Amniotic stem cell (primary cell): Measurements from ENCODE around the gene ZC3H7B.

ENCODE experiments used
- DNase-seq: peaks from one replicate; lab custom pipeline; 2025; lab: John Stamatoyannopoulos, UW

Gene ZC3H7B

DNA sequence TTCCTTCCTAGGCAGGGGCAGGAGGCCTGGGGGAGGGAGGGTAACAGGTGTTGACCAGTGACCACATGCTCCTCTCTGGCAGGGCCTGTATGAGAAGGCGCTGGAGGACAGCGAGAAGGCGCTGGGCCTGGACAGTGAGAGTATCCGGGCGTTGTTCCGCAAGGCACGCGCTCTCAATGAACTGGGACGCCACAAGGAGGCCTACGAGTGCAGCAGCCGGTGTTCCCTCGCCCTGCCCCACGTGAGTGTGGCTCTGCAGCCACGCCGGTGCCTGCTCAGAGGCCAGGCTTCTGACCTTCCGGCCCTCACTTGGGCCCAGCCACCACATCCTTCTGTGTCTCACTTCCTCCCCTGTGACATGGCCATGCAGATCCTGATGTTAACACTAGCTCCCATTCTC is 25.8 kb downstream of the ZC3H7B start:
- no peak for DNase-seq

DNA sequence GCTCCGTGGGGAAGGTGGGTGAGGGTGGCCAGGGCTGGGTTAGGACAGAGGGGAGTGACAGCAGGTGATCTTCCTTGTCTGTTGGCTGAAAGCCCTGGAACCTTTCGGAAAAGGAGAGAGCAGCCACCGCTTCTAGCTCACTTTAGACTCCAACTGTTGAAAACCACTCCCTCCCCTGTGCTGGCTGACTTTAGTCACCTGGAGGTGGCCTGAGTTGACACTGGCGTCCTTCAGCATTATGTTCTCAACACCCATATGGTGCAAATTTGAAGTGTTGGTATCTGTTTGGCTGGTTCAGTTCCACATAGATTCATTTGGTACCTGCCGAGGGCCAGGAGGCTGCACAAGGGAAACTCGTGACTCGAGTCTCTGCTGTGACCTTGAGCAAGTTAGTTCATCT is 28.8 kb downstream of the ZC3H7B start:
- DNase-seq: no peak

DNA sequence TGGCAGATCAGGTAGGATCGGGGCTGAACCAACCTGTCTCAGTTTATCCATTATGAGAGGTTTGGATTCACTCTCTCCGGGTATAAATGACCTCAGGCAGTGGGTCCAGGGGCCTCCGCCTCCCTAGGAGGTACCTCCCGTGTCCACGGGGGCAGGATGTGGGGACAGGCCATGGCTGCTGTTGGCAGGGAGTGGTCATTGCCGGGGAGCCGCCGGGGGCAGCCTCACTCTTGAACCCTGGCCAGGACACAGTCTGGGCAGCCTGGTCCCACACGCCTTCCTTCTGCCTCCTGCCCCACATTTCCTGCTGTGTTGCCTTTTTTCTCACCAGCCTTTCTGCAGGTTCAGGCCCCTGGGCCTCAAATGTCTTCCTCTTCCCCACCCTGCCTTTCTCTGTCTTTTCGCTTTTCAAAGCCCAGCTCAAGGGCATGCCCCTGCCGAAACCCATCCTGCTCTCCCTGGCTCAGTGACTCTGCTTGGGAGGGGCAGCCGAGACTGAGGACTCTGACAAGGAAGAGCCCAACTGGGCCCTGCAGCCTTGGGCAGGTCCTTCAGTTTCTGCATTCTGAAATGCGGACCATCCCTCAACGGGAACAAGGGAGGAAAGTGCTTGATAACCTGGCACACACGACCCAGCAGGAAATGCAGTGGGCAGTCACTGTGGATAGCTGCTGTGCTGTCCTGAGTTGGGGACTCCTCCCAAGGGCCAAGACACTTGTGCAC is 31.1 kb downstream of the ZC3H7B start:
- DNase-seq: no peak

DNA sequence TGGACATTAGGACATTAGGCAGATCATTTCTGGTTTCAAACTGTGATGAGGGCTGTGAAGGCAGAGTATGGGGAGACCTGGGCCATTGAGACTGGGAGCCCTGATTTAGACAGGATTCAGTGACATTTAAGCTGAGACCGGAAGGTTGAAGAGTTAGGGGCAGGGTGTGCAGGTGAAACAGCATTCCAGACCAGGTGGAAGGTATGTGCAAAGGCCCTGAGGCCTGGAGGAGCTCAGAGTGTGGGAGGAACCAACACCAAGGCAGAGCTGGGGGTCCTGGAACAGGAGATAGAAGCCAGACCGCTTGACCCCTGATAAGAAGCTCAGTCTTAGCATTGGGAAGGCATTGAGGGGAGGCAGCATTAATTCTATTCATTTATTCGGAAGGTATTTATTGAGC is 32.5 kb downstream of the ZC3H7B start:
- no peak for DNase-seq

DNA sequence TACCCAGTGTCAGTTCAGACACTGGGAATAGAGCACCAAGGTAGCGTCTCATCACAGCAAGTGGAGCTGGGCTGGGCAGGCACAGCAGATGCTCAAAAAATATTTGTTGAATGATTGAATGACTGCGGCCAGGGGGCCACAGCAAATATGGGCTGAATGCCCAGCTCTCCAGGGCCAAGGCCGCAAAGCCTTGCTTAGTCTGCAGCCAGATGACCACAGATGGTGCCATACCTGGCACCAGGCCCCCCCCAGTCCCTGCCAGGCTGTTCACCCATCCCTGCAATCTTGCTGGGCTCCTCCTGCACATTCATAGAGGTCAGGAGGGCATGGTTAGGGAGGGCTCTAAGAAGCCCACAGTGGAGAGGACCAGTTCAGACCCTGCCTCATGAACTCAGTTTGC is 32.9 kb downstream of the ZC3H7B start:
- DNase-seq: no peak

DNA sequence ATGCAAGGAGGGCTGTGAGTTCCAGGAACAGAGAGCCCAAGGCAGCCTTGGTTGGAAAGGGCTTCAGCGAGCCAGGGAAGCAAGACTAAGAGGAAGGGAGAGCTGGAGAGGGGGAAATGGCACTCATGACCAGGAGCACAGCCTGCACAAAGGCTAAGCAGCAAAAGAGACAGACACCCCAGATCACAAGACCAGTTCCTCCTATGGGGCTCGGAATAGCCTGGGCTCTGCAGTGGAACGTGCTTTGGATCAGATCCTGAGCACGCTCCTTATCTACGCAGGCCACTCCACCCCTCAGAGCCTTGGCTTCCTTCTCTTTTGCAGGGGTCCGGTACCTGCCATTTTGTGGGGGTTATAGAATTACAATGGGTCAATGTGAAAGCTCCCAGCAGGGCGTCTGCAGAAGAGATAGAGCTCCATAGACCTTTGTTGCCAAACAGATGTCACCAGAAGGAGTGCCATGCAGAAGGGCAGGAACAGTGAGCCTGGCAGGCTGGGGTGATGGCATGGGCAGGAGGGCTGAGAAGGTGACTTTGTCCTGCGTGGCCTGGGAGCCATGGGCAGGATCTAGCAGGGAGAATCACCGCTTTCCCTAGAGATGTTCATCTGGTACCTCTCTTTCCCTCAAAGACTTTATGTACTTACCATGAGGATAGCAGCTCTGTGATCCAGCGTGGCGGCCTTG is 33.8 kb downstream of the ZC3H7B start:
- DNase-seq: no peak

DNA sequence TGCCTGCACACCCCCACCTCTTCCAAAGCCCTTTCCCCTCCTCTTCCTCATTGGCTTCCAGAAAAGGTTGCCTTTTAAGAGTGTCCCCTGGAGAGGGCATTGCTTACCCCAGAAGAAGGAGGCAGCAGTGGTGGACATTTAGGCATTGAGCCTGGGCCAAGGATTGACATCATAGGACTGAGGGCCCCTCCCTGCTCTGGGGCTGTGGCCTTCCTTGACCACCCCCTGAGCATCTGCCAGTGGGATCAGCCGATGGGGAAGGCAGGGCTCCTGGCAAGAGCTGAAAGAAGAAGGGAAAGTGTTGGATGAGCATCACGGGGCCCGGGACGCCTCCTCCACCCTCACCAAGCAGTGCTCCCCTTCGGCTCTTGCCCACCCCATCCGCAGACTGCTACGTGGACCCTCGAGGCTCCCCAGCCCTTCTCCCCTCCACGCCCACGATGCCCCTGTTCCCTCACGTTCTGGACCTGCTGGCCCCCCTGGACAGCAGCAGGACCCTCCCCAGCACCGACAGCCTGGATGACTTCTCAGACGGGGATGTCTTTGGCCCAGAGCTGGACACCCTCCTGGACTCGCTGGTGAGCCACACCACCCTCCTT is 37.4 kb downstream of the ZC3H7B start:
- DNase-seq: no peak

DNA sequence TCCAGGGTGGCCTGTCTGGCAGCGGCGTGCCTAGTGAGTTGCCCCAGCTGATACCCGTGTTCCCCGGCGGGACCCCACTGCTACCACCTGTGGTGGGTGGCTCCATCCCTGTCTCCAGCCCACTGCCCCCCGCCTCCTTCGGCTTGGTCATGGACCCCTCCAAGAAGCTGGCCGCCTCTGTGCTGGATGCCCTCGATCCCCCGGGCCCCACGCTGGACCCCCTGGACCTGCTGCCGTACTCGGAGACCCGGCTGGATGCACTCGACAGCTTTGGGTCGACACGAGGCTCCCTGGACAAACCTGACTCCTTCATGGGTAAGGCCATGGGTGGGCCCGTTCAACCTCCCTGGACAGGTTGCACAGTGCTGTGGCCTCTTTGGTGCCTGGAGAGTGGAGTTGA is 38.5 kb downstream of the ZC3H7B start:
- DNase-seq: no peak

DNA sequence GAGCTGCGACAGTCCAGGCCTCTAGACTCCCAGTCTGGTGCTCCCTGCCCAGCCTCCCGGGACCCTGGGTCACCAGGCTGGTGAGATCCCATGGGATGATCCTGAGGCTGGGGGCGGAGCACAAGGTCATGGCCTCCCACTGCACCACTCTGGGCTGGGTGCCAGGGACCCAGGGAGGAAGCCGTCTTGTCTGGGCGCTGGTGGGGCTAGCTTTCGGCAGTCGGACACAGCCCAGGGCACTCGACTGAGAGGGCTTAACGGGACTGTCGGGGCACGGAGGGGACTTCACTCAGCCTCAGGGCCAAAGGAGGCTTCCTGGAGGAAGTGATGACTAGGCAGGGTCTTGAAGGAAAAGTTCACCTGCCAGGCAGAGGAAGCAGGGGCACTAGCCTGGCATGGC is 39.0 kb downstream of the ZC3H7B start:
- DNase-seq: no peak

DNA sequence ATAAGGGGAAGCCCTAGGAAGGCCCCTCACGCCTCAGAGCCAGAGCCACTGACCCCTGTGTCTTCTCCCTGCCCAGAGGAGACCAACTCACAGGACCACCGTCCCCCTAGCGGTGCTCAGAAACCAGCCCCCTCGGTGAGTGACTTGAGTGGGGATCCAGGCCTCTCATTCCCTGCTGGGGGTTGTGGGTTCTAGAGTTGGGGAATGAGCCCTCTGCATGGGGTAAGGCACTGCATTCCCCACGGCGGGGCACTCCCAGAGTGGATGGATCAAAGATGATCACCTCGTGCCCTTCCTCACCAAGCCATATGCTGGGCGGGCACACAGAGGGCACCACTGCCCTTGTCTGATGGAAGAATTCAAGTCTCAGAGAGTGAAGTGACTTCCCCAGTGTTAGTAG is 39.7 kb downstream of the ZC3H7B start:
- DNase-seq: no peak

DNA sequence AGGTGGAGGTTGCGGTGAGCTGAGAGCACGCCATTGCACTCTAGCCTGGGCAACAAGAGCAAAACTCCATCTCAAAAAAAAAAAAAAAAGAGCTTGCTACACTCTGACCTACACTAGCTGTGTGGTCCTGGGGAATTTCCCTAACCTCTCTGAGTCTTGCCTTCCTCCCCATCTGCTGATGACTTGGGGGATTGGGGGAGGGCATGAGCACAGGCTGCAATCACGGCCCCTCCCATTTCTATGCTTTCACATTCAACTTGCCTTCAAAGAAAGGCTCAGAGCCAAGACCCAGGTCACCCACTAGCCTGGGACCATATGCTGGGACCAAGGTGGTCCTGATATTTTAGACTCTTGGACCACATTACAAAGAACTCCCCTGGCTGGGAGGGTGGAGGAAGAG is 40.7 kb downstream of the ZC3H7B start:
- no peak for DNase-seq

DNA sequence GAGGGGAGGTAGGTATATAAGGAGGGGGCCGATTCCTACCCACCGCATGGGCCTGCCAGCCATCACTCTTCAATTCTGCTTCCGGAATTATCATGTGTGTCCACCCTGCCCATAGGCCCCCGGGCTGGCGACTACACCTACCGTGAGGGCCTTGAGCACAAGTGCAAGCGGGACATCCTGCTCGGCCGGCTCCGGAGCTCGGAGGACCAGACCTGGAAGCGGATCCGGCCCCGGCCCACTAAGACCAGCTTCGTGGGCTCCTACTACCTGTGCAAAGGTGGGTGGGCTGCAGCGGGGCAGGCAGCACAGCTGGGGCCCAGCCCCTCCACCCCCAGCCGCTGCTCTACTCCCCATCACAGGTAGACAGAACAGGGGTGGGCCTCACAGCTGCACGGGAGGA is 42.0 kb downstream of the ZC3H7B start:
- DNase-seq: no peak

DNA sequence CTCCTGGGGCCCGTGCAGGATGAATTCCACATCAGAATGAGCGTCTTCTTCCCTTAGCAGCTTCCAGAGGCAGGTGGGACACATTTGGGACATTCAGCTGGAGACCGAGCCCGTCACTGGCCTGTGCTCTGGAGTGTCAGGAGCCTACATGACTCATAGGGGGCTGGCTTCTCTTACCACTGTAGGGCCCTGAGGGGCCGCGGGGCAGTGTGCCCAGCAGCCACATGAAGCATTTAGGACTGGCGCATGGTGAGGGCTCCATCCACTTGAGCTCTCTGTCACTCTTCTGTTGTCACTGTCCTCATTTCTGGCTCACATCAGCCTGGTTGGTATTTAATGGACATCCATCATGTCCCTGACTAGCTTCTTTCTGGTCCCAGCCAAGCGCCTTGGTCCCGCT is 42.4 kb downstream of the ZC3H7B start:
- DNase-seq: no peak

DNA sequence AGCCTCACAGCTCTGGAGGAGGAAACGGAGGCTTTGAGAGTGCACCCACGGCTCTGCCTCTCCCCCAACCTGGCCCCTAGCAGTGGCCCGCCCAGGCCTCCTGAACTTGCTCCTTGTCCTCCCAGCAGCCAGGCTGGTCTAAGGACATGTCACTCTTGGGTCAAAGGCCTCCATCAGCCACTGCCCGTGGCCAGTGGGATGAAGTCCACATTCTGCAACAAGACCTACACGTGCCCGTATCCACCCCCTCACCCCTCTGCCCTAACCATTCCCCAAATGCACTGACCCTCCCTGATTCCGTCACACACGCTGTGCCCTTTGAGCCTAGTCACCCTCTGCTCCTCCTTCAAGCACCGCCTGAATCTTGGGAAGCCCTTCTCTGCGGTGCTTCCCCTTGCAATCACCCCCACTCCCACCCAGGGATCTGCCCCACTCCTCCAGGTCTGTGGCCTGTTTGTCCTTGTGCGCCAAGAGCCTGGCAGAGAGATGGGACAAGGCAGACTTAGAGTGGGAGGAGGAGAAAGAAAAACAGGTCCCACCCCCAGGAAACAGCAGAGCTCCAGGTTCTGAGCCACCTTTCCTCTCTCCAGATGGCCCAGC is 43.0 kb downstream of the ZC3H7B start:
- DNase-seq: no peak

DNA sequence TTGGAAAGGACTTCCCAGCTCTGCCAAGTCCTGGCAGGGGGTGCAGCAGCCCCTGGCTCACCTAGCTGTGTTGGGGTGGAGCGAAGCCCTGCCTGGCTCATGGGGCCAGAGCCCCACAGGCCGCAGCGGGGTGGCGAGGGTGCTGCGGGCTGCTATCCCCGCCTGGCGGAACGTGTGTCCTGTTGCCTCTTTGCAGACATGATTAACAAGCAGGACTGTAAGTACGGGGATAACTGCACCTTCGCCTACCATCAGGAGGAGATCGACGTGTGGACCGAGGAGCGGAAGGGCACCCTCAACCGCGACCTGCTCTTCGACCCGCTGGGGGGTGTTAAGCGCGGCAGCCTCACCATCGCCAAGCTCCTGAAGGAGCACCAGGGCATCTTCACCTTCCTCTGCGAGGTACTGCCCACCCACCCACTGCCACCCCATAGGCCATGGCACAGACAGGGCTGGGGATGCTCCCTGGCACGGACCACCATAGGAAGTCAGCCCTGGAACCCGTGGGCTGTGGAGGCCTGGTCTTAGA is 44.5 kb downstream of the ZC3H7B start:
- DNase-seq: no peak

DNA sequence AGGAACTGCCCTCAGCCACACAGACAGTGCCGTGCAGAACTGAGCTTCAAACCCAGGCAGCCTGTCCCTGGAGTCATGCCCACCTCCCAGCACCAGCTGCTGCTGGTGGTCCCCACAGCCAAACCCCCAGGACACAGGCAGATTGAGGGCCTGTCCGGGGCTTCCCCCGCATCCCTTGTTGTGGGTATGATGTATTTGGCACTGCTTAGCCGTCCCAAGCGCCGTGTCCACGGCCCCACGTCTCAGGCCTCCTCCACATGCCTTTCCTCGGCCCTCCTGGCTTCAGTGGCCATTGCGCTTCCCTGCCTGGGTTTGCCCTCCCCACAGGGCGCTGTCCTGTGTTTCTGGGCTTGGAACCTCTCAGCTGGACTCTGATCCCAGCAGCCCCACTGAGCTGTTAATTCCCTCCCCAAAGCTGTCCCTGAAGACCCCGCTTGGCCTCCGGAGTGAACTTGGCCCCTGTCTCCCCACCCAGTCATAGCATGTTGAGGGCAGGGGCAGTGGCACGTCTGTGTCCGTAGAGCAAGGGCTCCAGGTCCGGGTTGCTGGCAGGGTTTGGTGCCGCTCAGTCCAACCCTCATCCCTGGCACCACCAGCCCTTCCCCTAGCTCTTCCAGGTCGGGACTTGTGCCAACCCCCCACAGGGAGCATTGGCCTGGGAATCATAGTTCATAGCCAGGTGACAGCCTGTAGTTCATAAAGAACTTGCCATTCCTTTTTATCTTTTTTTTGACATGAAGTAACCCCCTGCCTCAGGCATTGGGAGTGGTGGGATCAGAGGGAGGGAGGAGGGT is 45.9 kb downstream of the ZC3H7B start:
- no peak for DNase-seq

DNA sequence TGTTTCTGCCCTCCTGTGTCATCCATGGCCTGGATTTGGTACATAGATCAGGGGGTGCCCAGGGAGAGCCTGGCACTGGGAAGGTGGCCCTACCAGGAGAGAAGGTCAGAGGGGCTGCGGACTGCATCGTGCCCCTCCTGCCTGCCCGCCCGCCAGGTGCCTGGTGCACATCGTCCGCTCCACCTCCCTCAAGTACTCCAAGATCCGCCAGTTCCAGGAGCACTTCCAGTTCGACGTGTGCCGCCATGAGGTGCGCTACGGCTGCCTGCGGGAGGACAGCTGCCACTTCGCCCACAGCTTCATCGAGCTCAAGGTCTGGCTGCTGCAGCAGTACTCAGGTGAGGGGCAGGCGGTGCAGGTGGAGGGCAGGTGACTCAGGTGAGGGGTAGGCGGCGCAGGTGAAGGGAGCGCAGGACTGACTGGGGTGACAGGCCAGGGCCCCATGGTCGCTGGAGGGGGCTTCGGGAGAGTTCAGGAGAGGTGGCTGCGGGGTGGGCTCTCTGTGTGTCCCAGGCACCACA is 47.7 kb downstream of the ZC3H7B start:
- no peak for DNase-seq

DNA sequence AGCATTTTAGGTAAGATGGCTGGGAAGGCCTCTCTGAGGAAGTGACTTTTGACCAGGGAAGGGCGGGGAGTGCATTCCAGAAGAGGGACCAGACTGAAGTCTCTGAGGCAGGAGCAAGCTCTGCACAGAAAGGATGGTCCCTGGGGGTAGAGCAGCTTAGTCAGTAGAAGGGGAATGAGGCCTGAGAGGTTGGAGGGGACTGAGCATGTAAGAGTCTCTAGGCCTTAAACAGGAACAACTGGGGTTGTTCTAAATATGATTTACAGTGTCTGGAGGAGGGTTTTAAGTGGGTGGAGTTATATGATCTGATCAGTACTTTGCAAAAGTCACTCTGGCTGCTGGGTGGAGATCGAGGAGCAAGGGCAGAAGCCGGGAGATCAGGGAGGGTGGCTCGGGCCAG is 48.8 kb downstream of the ZC3H7B start:
- no peak for DNase-seq

DNA sequence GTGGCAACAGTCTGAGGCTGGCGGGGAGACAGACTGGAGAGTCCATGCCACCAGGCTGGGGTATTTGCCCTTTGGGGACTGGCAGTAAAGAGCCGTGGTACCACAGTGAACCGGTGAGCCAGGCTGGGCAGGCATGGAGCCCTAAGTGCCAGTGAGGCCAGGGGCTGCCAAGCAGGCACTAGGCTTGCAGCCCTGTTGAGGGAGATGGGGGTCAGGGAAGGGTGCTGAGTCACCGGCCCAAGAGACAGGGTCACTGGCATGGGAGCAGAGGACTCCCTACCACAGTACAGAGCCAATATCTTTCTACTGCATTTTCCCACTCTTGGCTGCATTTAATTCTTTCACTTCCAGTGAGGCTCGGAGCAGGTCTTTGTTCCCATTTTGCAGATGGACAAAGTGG is 49.7 kb downstream of the ZC3H7B start:
- DNase-seq: no peak

DNA sequence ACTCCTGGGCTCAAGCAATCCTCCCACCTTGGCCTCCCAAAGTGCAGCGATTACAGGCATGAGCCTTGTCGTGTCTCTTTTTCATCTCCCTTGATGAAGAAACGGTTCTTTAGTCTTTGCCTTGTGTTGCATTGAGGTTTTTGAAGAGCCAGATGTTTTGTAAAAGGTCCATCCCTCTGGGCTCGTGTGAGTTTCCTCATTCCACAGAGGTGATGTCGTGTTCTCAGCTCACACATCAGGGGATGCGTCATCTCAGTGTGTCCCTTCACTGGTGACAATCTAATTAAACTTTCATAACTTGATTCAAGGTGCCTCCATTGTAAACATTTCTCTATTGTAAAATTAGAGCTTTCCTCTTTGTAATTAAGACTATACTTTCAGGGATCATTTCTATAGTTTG is 50.7 kb downstream of the ZC3H7B start:
- no peak for DNase-seq

DNA sequence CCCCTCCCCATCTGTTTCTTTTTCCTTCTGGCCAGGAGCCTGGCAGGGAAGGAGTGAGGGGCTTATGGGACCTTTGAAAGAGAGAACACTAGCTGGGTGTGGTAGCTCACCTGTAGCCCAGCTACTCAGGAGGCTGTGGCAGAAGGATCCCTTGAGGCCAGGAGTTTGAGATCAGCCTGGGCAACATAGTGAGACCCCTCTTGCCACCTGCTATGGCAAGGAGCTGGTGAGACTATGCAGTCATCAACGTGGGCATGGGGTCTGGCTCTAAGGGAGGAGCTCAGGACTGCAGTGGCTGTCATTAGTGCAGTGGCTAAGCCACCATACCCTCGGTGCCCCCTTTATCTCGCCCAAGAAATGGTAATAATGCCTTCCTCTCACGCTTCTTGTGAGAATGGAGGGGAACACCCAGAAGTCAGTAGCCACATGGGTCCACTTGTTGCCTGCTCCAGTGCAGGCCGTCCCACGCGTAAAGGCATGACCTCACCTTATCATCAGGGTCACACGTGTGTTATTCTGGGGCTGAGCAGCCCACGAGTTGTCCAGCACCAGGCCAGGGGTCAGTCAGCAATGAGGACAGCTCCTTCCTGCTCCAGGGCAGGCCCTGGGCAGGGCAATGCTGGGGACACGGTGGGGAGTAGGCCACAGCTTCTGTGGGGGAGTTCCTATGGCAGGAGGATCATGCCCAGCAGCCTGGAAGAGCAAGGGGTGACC is 52.7 kb downstream of the ZC3H7B start:
- DNase-seq: no peak
